Keratinocyte (primary cell): ENCODE data around the gene SRL. TPM values are rescaled to one million over a fixed set of nuclear protein-coding genes. Genes with fewer than 3 reads are reported as not detected.

Experiments used
- DNase-seq: peaks from one replicate; pipeline ENCODE4 v3.0.0-alpha.2; 2011; ENCODE audit warnings: low read depth, missing footprints, low spot score
- FAIRE-seq: peaks from 2 replicates; lab custom pipeline; 2011; peaks lifted over from hg19 to GRCh38; lab: Jason Lieb, UNC
- H2AFZ ChIP-seq: 2 replicates; pipeline ENCODE4 v1.6.0; 2012; ENCODE audit warnings: low read length, control low read depth, inconsistent platforms; ENCODE audit not compliant: control insufficient read depth
- H3K27ac ChIP-seq: 2 replicates; pipeline ENCODE4 v1.5.1; 2011; ENCODE audit warnings: low read length; ENCODE audit not compliant: control insufficient read depth, insufficient read depth
- H3K27me3 ChIP-seq: 3 replicates; pipeline ENCODE4 v1.6.0; 2011; ENCODE audit warnings: low read length; ENCODE audit not compliant: control insufficient read depth, insufficient read depth; ENCODE audit errors: extremely low read depth
- H3K36me3 ChIP-seq, 2 experiments: 2 replicates in 1 of 2; 3 replicates in 1 of 2; pipeline ENCODE4 v1.5.1; 2011; ENCODE audit warnings: low read length in 2 of 2, mild to moderate bottlenecking in 1 of 2; ENCODE audit not compliant: control insufficient read depth in 2 of 2, insufficient read depth in 2 of 2; ENCODE audit errors: extremely low read depth in 1 of 2
- H3K4me1 ChIP-seq: 3 replicates; pipeline ENCODE4 v1.5.1; 2011; ENCODE audit warnings: low read length; ENCODE audit not compliant: control insufficient read depth, insufficient read depth; ENCODE audit errors: extremely low read depth
- H3K4me2 ChIP-seq: 3 replicates; pipeline ENCODE4 v1.6.0; 2011; ENCODE audit warnings: low read depth, low read length; ENCODE audit not compliant: control insufficient read depth, insufficient read depth; ENCODE audit errors: extremely low read depth
- H3K4me3 ChIP-seq, 3 experiments: fragments of 200-600 bp in 1 of 3; sonication (generic) in 1 of 3; 2 replicates in 2 of 3; 3 replicates in 1 of 3; pipeline ENCODE4 v1.5.1; 2011 to 2016; ENCODE audit warnings: low read length in 3 of 3, mild to moderate bottlenecking in 3 of 3, control low read depth in 2 of 3, inconsistent platforms in 1 of 3, low read depth in 1 of 3, mixed read lengths in 1 of 3, mixed run types in 1 of 3, moderate library complexity in 1 of 3; ENCODE audit not compliant: control insufficient read depth in 2 of 3, insufficient read depth in 2 of 3; ENCODE audit errors: extremely low read depth in 1 of 3
- H3K79me2 ChIP-seq: 2 replicates; pipeline ENCODE4 v1.6.0; 2012; ENCODE audit warnings: low read length; ENCODE audit not compliant: control insufficient read depth, insufficient read depth
- H3K9ac ChIP-seq: 3 replicates; pipeline ENCODE4 v1.6.0; 2011; ENCODE audit warnings: low read length; ENCODE audit not compliant: control insufficient read depth, insufficient read depth; ENCODE audit errors: extremely low read depth
- H3K9me1 ChIP-seq: 3 replicates; pipeline ENCODE4 v1.6.0; 2011; ENCODE audit warnings: low read length; ENCODE audit not compliant: control insufficient read depth, insufficient read depth; ENCODE audit errors: extremely low read depth
- H3K9me3 ChIP-seq: 2 replicates; pipeline ENCODE4 v1.5.1; 2012; ENCODE audit warnings: low read depth, low read length; ENCODE audit not compliant: control insufficient read depth
- H4K20me1 ChIP-seq: 3 replicates; pipeline ENCODE4 v1.6.0; 2011; ENCODE audit warnings: low read length; ENCODE audit not compliant: control insufficient read depth, insufficient read depth; ENCODE audit errors: extremely low read depth
- EZH2 ChIP-seq: IDR thresholded peaks from one replicate; pipeline ENCODE4 v1.6.1; 2012; ENCODE audit warnings: inconsistent platforms, mild to moderate bottlenecking, low read length, moderate library complexity
- dilution Hi-C: fragments of 300-500 bp; cut with MboI; formaldehyde crosslinking; loops from one replicate; pipeline ENCODE4 v1.7.0; 2020; ENCODE audit warnings: low sequenced_read_pairs; ENCODE audit not compliant: extremely low pct_ligation_motif_present
- polyA plus RNA-seq, 5 experiments: library from polyadenylated mRNA; depleted of rRNA in 3 of 5; stranded (reverse) in 3 of 5; stranded (forward) in 1 of 5; unstranded in 1 of 5; fragments of >200 nt; gene quantifications; 1 replicate in 1 of 5; 2 replicates in 3 of 5; 3 replicates in 1 of 5; pipeline versions ENCODE4 v1.2.1 to v1.2.3, GENCODE V29; 2011 to 2012; ENCODE audit warnings: missing spikeins in 2 of 5, low read depth in 1 of 5, low replicate concordance in 1 of 5
- TF ChIP-seq, protein P1 (sequence below), 3 experiments: IDR thresholded peaks in 1 of 3; conservative IDR thresholded peaks in 1 of 3; optimal IDR thresholded peaks in 1 of 3; 2 replicates in 2 of 3; 3 replicates in 1 of 3; pipeline versions ENCODE3 to v1.5.1; 2011; ENCODE audit warnings: low read length in 3 of 3, mild to moderate bottlenecking in 3 of 3, moderate library complexity in 2 of 3, control low read depth in 1 of 3, inconsistent platforms in 1 of 3; ENCODE audit not compliant: insufficient read depth in 2 of 3; ENCODE audit errors: extremely low read depth in 1 of 3

The SRL gene
- polyA plus RNA-seq, 1 donor (not counting 4 experiments of a cell fraction or from before 2014, with no cell fraction given), result not detected

DNA sequence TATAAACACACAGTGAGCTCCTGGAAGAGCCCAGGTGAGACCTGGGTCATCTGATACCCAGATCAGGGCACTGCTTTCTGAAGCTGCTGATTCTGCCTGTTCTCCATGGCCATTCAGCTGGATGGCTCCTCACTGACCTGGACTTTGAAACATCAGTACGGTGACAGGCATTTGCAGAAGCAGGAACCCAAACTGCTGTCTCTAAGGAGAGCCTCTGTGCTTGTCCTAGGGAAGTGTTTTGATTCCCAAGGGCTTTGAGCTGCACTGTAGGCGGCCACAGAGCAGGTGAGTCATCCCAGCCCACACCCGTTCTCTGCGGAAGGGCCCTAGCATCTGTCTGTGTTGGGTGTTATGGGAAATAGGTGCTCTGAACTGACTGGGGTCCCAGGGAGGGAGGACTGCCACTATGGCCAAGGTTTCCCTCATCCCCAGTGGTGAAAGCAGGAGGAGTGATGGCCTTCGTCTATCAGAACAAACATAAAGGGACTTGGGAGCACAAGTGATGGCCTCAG lies 64.9 kb downstream of the SRL start:
- H3K27me3 ChIP-seq, result no peaks in the 10 kb centered on the region
- H3K4me3 ChIP-seq, result no peak overlapping the region
- H2AFZ ChIP-seq, result no peak overlapping the region
- H3K27ac ChIP-seq, result no peak overlapping the region
- no peak overlapping the region for H3K4me2 ChIP-seq
- no peaks in the 10 kb centered on the region for H3K9me1 ChIP-seq
- no peak overlapping the region for H3K9ac ChIP-seq
- peaks cover 12% of the 10 kb centered on the region for H3K4me1 ChIP-seq
- DNase-seq (no peak), FAIRE-seq (peak; percentile 81)
- H4K20me1 ChIP-seq, result no peaks in the 10 kb centered on the region
- H3K36me3 ChIP-seq, result no peaks in the 10 kb centered on the region
- H3K79me2 ChIP-seq, result no peaks in the 10 kb centered on the region
- TF ChIP-seq EZH2, result no peak
- TF ChIP-seq, protein P1, sequence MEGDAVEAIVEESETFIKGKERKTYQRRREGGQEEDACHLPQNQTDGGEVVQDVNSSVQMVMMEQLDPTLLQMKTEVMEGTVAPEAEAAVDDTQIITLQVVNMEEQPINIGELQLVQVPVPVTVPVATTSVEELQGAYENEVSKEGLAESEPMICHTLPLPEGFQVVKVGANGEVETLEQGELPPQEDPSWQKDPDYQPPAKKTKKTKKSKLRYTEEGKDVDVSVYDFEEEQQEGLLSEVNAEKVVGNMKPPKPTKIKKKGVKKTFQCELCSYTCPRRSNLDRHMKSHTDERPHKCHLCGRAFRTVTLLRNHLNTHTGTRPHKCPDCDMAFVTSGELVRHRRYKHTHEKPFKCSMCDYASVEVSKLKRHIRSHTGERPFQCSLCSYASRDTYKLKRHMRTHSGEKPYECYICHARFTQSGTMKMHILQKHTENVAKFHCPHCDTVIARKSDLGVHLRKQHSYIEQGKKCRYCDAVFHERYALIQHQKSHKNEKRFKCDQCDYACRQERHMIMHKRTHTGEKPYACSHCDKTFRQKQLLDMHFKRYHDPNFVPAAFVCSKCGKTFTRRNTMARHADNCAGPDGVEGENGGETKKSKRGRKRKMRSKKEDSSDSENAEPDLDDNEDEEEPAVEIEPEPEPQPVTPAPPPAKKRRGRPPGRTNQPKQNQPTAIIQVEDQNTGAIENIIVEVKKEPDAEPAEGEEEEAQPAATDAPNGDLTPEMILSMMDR (optimal IDR thresholded peaks at IDR 0.05 in 1 of 3, IDR thresholded peaks at IDR 0.05 in 1 of 3, conservative IDR thresholded peaks at IDR 0.05 in 1 of 3; ENCODE audit: extremely low read depth in 1 of 3, insufficient read depth in 2 of 3, low read length in 3 of 3), result no peak
- dilution Hi-C loops, result no loop called here
- H3K9me3 ChIP-seq, result no peaks in the 10 kb centered on the region

DNA sequence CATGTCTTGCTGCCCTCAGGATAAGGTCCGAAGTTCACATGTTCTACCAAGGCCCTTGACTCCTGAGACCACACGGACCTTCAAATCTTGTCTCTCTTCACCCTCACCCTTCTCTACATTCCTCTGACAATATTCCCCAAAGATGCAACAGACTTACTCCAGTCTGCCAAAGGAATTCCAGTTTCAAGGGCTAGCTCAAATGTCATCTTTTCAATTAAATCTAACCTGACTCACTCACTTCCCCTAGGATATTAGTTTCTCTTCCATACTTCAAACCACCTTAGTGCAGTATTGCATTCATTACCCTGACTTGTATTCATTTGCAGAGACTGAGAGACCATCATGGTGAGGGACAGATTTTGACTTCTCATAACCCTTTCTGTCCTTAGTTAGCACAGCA lies 66.0 kb downstream of the SRL start:
- no peak overlapping the region for H3K27ac ChIP-seq
- H3K4me1 ChIP-seq, result peaks cover 12% of the 10 kb centered on the region
- no peak overlapping the region for H2AFZ ChIP-seq
- TF ChIP-seq EZH2, result no peak
- TF ChIP-seq, protein P1 (optimal IDR thresholded peaks at IDR 0.05 in 1 of 3, IDR thresholded peaks at IDR 0.05 in 1 of 3, conservative IDR thresholded peaks at IDR 0.05 in 1 of 3; ENCODE audit: extremely low read depth in 1 of 3, insufficient read depth in 2 of 3, low read length in 3 of 3), result no peak
- no peak for FAIRE-seq
- no peaks in the 10 kb centered on the region for H3K27me3 ChIP-seq
- H3K79me2 ChIP-seq, result no peaks in the 10 kb centered on the region
- H3K9me1 ChIP-seq, result no peaks in the 10 kb centered on the region
- no peak overlapping the region for H3K4me2 ChIP-seq
- H3K9me3 ChIP-seq, result no peaks in the 10 kb centered on the region
- no peaks in the 10 kb centered on the region for H4K20me1 ChIP-seq
- DNase-seq, result no peak
- H3K4me3 ChIP-seq, result no peak overlapping the region
- dilution Hi-C loops, result no loop called here
- H3K9ac ChIP-seq, result no peak overlapping the region
- H3K36me3 ChIP-seq, result no peaks in the 10 kb centered on the region
